Measurements from ENCODE around the gene POLA1.
"Not testable (repeated sequence)": the region's sequence is repeated elsewhere in the genome, so short reads cannot be mapped to it uniquely, and the experiment has no call there.

POLA1 gene

DNA sequence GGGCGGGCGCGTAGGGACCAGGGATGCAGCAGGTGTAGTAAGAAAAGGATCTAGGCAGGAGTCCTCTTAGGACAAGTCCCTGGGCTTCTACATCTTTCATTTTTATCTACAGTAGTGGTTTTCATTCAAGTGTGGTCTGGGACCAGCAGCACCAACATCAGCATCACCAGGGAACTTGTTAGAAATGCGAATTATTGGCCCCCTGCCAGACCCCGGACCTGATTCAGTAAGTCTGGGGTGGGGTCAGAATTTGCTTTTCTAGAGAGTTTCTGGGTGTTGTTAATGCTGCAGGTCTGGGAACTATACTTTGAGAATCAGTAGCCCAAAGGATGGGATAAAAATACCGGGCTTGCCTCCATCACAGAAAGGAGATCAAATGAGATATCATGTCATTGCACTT, 45.2 kb upstream of the POLA1 start:
- Histone ChIP-seq H3K23ac (ENCODE audit: low read depth, low read length, poor library complexity) (no peak overlapping the region), H2BK12ac (ENCODE audit: low read length) (no peak overlapping the region), H4K91ac (ENCODE audit: low read depth, low read length, poor library complexity) (no peak overlapping the region), H3K18ac (ENCODE audit: low read length) (no peak overlapping the region), H3K36me3 (replicated peaks in 1 of 2; ENCODE audit: control insufficient read depth in 2 of 2, insufficient read depth in 2 of 2, low read length in 2 of 2) (no peaks in the 10 kb centered on the region), H2AK5ac (ENCODE audit: low read depth, low read length) (no peak overlapping the region), H3K79me1 (ENCODE audit: low read depth, low read length) (no peaks in the 10 kb centered on the region), H2BK15ac (ENCODE audit: low read length) (no peak overlapping the region), H3K9ac (ENCODE audit: low read depth, low read length, poor library complexity) (no peak overlapping the region), H3K27me3 (ENCODE audit: control insufficient read depth in 3 of 3, insufficient read depth in 3 of 3, low read depth in 1 of 3, low read length in 3 of 3) (no peaks in the 10 kb centered on the region), H2BK5ac (ENCODE audit: low read length) (no peak overlapping the region), H3K4me1 (ENCODE audit: control insufficient read depth in 2 of 2, insufficient read depth in 1 of 2, low read depth in 1 of 2, low read length in 2 of 2) (peaks cover 0 to 6% of the 10 kb centered on the region in 2 donors), H3K4me2 (ENCODE audit: insufficient read depth, low read length, poor library complexity, severe bottlenecking) (no peak overlapping the region), H3K27ac (replicated peaks; ENCODE audit: low read length) (no peak overlapping the region), H3K4ac (ENCODE audit: low read length) (no peak overlapping the region), H2AFZ (ENCODE audit: low read length) (no peak overlapping the region), H3K9me3 (replicated peaks in 1 of 2; ENCODE audit: control insufficient read depth in 2 of 2, insufficient read depth in 1 of 2, low read depth in 1 of 2, low read length in 2 of 2) (no peaks in the 10 kb centered on the region), H3K4me3 (ENCODE audit: low read length in 2 of 2) (no peak overlapping the region), H2BK120ac (ENCODE audit: low read depth, low read length) (no peak overlapping the region), H3K14ac (ENCODE audit: low read length) (no peak overlapping the region), H4K8ac (ENCODE audit: low read depth, low read length) (no peak overlapping the region)
- DNase-seq (ENCODE audit: low spot score), result no peak
- WGBS, 2 donors (ENCODE audit: extremely low coverage in 2 of 2, insufficient read length in 2 of 2, insufficient replicate concordance in 1 of 2), result no CpG with 5 or more reads among the region's 6 CpGs

DNA sequence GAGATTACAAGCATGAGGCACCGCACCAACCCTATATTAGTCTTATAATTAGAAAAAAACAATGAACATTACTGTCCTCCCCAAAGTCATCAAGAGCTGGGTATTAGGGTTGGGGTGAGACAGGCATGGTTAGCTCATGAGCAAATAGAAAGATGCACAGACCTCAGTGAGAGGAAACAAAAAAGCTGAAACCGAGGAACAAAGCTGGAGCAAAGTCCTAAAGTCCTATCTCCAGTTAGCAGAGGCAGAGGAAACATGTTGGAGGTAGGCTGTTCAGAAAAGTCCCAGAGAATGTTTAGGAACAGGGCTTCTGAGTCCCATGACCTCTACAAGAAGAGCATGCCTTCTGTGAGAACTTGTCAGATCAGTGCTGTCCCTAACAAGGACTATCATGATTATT, 41.9 kb upstream of the POLA1 start:
- H3K18ac ChIP-seq (ENCODE audit: low read length), result no peak overlapping the region
- H4K91ac ChIP-seq (ENCODE audit: low read depth, low read length, poor library complexity), result no peak overlapping the region
- no peak overlapping the region for H2AFZ ChIP-seq (ENCODE audit: low read length)
- H3K4me3 ChIP-seq (ENCODE audit: low read length in 2 of 2), result no peak overlapping the region
- H3K27ac ChIP-seq (replicated peaks; ENCODE audit: low read length), result no peak overlapping the region
- no CpG with 5 or more reads among the region's 2 CpGs for WGBS, 2 donors (ENCODE audit: extremely low coverage in 2 of 2, insufficient read length in 2 of 2, insufficient replicate concordance in 1 of 2)
- no peak overlapping the region for H3K14ac ChIP-seq (ENCODE audit: low read length)
- H2BK5ac ChIP-seq (ENCODE audit: low read length), result no peak overlapping the region
- H3K4ac ChIP-seq (ENCODE audit: low read length), result no peak overlapping the region
- no peaks in the 10 kb centered on the region for H3K27me3 ChIP-seq (ENCODE audit: control insufficient read depth in 3 of 3, insufficient read depth in 3 of 3, low read depth in 1 of 3, low read length in 3 of 3)
- peaks cover 0 to 6% of the 10 kb centered on the region in 2 donors for H3K4me1 ChIP-seq (ENCODE audit: control insufficient read depth in 2 of 2, insufficient read depth in 1 of 2, low read depth in 1 of 2, low read length in 2 of 2)
- no peak overlapping the region for H2BK15ac ChIP-seq (ENCODE audit: low read length)
- H3K9ac ChIP-seq (ENCODE audit: low read depth, low read length, poor library complexity), result no peak overlapping the region
- no peaks in the 10 kb centered on the region for H3K36me3 ChIP-seq (replicated peaks in 1 of 2; ENCODE audit: control insufficient read depth in 2 of 2, insufficient read depth in 2 of 2, low read length in 2 of 2)
- no peak overlapping the region for H2BK12ac ChIP-seq (ENCODE audit: low read length)
- H3K4me2 ChIP-seq (ENCODE audit: insufficient read depth, low read length, poor library complexity, severe bottlenecking), result no peak overlapping the region
- H4K8ac ChIP-seq (ENCODE audit: low read depth, low read length), result no peak overlapping the region
- no peaks in the 10 kb centered on the region for H3K79me1 ChIP-seq (ENCODE audit: low read depth, low read length)
- no peak overlapping the region for H2BK120ac ChIP-seq (ENCODE audit: low read depth, low read length)
- no peak for DNase-seq (ENCODE audit: low spot score)
- no peak overlapping the region for H2AK5ac ChIP-seq (ENCODE audit: low read depth, low read length)
- H3K9me3 ChIP-seq (replicated peaks in 1 of 2; ENCODE audit: control insufficient read depth in 2 of 2, insufficient read depth in 1 of 2, low read depth in 1 of 2, low read length in 2 of 2), result no peaks in the 10 kb centered on the region
- no peak overlapping the region for H3K23ac ChIP-seq (ENCODE audit: low read depth, low read length, poor library complexity)

DNA sequence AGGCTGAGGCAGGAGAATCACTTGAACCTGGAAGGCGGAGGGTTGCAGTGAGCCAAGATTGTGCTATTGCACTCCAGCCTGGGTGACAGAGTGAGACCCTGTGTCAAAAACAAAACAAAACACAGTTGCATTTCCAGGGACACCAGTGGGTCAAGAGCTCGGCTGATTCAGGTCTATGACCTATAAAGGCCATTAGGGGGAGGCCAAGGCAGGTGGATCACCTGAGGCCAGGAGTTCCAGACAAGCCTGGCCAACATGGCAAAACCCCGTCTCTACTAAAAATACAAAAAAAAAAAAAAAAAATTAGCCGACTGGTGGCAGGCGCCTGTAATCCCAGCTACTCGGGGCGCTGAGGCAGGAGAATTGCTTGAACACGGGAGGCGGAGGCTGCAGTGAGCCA, 38.0 kb upstream of the POLA1 start:
- not testable (repeated sequence) for H4K8ac ChIP-seq (ENCODE audit: low read depth, low read length); H3K4me2 ChIP-seq (ENCODE audit: insufficient read depth, low read length, poor library complexity, severe bottlenecking); H3K79me1 ChIP-seq (ENCODE audit: low read depth, low read length); H3K27me3 ChIP-seq (ENCODE audit: control insufficient read depth in 3 of 3, insufficient read depth in 3 of 3, low read depth in 1 of 3, low read length in 3 of 3); H3K23ac ChIP-seq (ENCODE audit: low read depth, low read length, poor library complexity); H3K9me3 ChIP-seq (replicated peaks in 1 of 2; ENCODE audit: control insufficient read depth in 2 of 2, insufficient read depth in 1 of 2, low read depth in 1 of 2, low read length in 2 of 2); H2BK15ac ChIP-seq (ENCODE audit: low read length); H4K91ac ChIP-seq (ENCODE audit: low read depth, low read length, poor library complexity); H3K18ac ChIP-seq (ENCODE audit: low read length); H2BK5ac ChIP-seq (ENCODE audit: low read length); H2AFZ ChIP-seq (ENCODE audit: low read length); H3K14ac ChIP-seq (ENCODE audit: low read length); DNase-seq (ENCODE audit: low spot score); H3K36me3 ChIP-seq (replicated peaks in 1 of 2; ENCODE audit: control insufficient read depth in 2 of 2, insufficient read depth in 2 of 2, low read length in 2 of 2); H3K9ac ChIP-seq (ENCODE audit: low read depth, low read length, poor library complexity); H2AK5ac ChIP-seq (ENCODE audit: low read depth, low read length); H3K27ac ChIP-seq (replicated peaks; ENCODE audit: low read length); H2BK120ac ChIP-seq (ENCODE audit: low read depth, low read length); H3K4me1 ChIP-seq (ENCODE audit: control insufficient read depth in 2 of 2, insufficient read depth in 1 of 2, low read depth in 1 of 2, low read length in 2 of 2); H3K4me3 ChIP-seq (ENCODE audit: low read length in 2 of 2); H2BK12ac ChIP-seq (ENCODE audit: low read length); H3K4ac ChIP-seq (ENCODE audit: low read length)
- WGBS, 2 donors (ENCODE audit: extremely low coverage in 2 of 2, insufficient read length in 2 of 2, insufficient replicate concordance in 1 of 2), result no CpG with 5 or more reads among the region's 9 CpGs

DNA sequence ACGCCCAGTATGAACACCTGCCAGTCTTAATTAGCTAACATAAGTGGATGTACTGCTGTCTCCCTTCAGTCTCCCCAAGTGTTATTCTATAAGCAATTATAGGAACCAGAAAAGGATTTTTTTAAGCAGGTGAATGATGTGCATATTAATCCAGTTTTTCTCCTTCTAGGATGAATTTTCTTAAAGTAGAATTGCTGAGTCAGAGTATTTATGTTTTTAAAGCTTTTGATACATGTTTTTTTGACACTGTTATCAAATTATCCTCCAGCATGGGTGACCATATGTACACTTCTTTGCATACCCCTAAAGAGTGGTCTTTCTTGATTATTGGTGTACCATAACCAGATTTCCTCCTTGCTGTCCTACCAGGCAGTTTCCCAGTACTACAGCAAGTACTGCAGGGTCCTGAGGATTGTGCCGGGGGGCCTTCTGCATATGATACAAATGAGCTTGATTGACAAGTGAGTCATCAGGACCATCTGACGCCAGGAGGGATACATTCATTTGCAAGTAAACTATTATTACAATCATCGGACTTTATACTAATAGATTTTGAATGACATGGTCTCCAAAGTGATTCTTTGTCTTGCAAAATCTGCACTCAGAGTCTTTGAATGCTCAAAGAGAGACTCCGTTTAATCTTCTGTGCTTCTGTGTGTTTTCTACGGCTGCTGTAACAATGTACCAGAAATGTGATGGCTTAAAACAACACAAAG, 35.9 kb upstream of the POLA1 start:
- no peak overlapping the region for H3K18ac ChIP-seq (ENCODE audit: low read length)
- no peak overlapping the region for H3K27ac ChIP-seq (replicated peaks; ENCODE audit: low read length)
- H2BK120ac ChIP-seq (ENCODE audit: low read depth, low read length), result no peak overlapping the region
- no peak overlapping the region for H3K4ac ChIP-seq (ENCODE audit: low read length)
- no peak overlapping the region for H2BK5ac ChIP-seq (ENCODE audit: low read length)
- H4K91ac ChIP-seq (ENCODE audit: low read depth, low read length, poor library complexity), result no peak overlapping the region
- peak overlapping the region; percentile 54 for H2AFZ ChIP-seq (ENCODE audit: low read length)
- H3K23ac ChIP-seq (ENCODE audit: low read depth, low read length, poor library complexity), result no peak overlapping the region
- no peak overlapping the region for H3K4me2 ChIP-seq (ENCODE audit: insufficient read depth, low read length, poor library complexity, severe bottlenecking)
- H4K8ac ChIP-seq (ENCODE audit: low read depth, low read length), result no peak overlapping the region
- H2BK12ac ChIP-seq (ENCODE audit: low read length), result no peak overlapping the region
- no peaks in the 10 kb centered on the region for H3K27me3 ChIP-seq (ENCODE audit: control insufficient read depth in 3 of 3, insufficient read depth in 3 of 3, low read depth in 1 of 3, low read length in 3 of 3)
- no peaks in the 10 kb centered on the region for H3K79me1 ChIP-seq (ENCODE audit: low read depth, low read length)
- no peak overlapping the region for H2AK5ac ChIP-seq (ENCODE audit: low read depth, low read length)
- H3K9me3 ChIP-seq (replicated peaks in 1 of 2; ENCODE audit: control insufficient read depth in 2 of 2, insufficient read depth in 1 of 2, low read depth in 1 of 2, low read length in 2 of 2), result no peaks in the 10 kb centered on the region
- H3K9ac ChIP-seq (ENCODE audit: low read depth, low read length, poor library complexity), result no peak overlapping the region
- peaks cover 2% of the 10 kb centered on the region in 2 donors for H3K4me1 ChIP-seq (ENCODE audit: control insufficient read depth in 2 of 2, insufficient read depth in 1 of 2, low read depth in 1 of 2, low read length in 2 of 2)
- H3K4me3 ChIP-seq (ENCODE audit: low read length in 2 of 2), result no peak overlapping the region
- no CpG with 5 or more reads among the region's 6 CpGs for WGBS, 2 donors (ENCODE audit: extremely low coverage in 2 of 2, insufficient read length in 2 of 2, insufficient replicate concordance in 1 of 2)
- no peak overlapping the region for H3K14ac ChIP-seq (ENCODE audit: low read length)
- no peaks in the 10 kb centered on the region for H3K36me3 ChIP-seq (replicated peaks in 1 of 2; ENCODE audit: control insufficient read depth in 2 of 2, insufficient read depth in 2 of 2, low read length in 2 of 2)
- no peak for DNase-seq (ENCODE audit: low spot score)
- H2BK15ac ChIP-seq (ENCODE audit: low read length), result no peak overlapping the region

Measured in neuronal stem cell (in vitro differentiated cells).